HG03060 (cell line): ENCODE data around the gene SULT1C2.
"Not testable (repeated sequence)": the region's sequence is repeated elsewhere in the genome, so short reads cannot be mapped to it uniquely, and the experiment has no call there.

Source experiments
- ATAC-seq: cut with Tn5 transposase; IDR thresholded peaks from one replicate; pipeline ENCODE4 v1.9.1; 2021; ENCODE audit warnings: low read depth, moderate number of reproducible peaks; ENCODE audit not compliant: unreplicated experiment

SULT1C2 gene

DNA sequence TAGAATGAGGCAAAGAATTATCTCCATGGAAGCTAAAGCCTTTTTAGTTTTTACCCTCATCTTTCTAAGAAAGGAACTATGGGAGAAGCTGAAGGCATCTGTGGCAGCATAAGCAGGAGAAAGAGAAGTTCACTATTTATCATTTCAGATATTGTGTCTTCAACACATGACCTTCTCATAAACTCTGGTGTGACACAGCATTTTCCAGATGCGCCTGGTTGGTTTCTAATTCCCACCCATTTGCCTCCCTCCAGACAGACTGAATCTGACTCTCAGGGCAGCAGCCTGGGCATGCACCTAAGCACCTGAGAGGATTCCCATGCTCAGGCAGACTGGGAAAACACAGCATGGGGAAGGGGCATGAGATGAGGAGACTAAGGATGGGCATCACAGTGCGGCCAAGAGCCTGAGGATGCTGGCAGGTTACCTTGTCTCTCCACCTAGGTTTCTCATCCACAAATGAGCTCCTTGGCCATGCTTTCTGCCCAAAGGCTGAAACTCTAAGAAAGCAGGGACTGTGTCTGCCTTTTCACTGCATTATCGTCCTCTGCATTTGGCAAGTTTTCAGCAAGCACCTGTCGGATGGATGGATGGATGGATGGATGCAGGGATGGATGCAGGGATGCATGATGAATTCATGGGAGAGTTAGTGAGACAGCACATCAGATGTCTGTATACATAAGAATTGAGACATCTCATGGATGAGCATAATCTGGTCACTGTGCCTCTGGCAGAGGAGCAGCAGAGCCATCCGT is 60.3 kb downstream of the SULT1C2 start:
- no peak for ATAC-seq

GRCh38 chr2:108349571-108349928 is 60.9 kb downstream of the SULT1C2 start:
- ATAC-seq, result no peak

DNA sequence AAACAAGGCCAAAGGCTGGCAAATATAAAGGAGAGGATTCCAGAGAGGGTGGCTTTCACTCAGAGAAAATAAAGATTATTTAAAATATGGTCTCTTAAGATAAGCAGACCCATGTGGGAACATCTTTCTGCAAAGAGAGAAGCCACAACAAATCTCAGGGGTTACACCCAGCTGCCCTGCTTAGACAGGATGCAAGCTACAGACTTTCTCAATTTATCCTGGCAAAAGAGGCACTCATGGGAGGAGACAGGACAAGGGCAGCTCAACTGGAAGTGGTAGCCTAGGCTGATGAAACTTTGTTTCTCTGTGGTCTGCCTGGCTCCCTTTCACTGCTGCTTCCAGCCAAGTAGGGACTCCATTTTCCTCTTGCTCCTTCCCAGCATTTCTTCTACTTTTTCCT is 63.2 kb downstream of the SULT1C2 start:
- ATAC-seq, result no peak

DNA sequence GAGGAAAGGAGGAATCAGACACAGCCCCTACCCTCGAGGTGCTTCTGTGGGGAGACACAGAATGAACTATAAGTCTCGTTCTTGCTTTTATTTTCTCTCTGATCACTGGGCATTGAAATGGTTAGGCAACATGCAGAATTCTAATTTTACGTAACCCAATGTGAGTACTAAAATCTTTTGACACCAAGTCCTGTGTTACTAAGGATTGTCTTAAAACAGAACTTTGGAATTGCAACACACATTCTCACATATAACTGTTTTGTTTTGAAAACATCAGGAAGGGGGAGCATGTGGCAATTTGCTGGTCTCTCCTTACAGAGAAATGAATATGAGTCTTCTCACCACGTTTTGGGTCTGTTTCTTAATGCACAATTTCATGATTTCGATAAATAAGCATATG is 65.4 kb downstream of the SULT1C2 start:
- no peak for ATAC-seq

DNA sequence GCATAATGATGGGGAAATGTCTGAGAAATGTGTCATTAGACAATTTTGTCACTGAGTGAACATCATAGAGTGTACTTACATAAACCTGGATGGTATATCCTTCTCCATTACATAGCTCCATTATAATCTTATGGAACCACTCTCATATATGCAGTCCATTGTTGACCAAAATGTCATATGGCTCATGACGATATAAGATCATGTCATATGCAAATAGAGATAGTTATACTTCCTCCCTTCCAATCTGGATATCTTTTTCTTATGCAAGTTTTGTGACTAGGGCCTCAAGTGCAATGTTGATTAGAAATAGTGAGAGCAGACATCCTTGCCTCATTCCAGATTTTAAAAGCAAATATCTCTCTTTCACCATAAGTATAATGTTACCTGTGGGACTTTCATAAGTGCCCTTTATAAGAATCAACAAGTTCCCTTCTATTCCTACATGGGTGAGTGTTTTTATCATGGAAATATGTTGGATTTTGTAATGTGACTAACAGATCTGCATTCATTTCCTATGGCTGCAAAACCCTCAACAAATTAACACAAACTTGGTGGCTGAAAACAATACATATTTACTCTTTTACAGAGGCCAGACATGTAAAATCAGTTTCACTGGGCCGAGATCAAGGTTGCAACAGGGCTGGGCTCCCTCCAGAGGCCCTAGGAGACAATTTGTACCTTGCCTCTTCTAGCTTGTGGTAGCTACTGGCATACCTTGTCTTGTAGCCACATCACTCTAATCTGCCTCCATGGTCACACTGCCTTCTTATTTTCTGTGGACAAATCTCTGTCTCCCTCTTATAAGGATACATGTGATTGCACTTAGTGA is 67.4 kb downstream of the SULT1C2 start:
- no peak for ATAC-seq

DNA sequence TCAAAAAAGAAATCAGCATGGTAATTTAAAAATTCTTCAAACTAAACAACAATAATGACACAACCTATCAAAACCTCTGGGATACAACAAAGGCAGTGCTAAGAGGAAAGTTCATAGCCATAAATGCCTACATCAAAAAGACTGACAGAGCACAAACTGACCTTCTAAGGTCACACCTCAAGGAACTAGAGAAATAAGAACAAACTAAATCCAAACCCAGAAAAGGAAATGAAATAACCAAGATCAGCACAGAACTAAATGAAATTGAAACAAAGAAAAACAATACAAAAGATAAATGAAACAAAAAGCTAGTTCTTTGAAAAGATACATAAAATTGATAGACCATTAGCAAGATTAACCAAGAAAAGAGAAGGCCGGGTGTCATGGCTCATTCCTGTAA is 70.6 kb downstream of the SULT1C2 start:
- ATAC-seq, result not testable (repeated sequence)
